AG10803 (cell line): ENCODE data around the gene MISP.
"Not testable (repeated sequence)": the region's sequence is repeated elsewhere in the genome, so short reads cannot be mapped to it uniquely, and the experiment has no call there.

ENCODE experiments used
- DNase-seq: peaks from one replicate; pipeline ENCODE4 v3.0.0; 2010; ENCODE audit warnings: low read depth
- H3K4me3 ChIP-seq: 2 replicates; pipeline ENCODE4 v1.5.1; 2011; ENCODE audit warnings: mild to moderate bottlenecking, low read length, control low read depth
- CTCF ChIP-seq: conservative IDR thresholded peaks from 2 replicates; pipeline ENCODE4 v1.5.1; 2011; ENCODE audit warnings: mild to moderate bottlenecking, low read length, control low read depth, inconsistent platforms

The MISP gene

GRCh38 chr19:742540-743075 is 8.3 kb upstream of the MISP start:
- no peak for DNase-seq
- no peak overlapping the region for H3K4me3 ChIP-seq
- no peak for TF ChIP-seq CTCF

DNA sequence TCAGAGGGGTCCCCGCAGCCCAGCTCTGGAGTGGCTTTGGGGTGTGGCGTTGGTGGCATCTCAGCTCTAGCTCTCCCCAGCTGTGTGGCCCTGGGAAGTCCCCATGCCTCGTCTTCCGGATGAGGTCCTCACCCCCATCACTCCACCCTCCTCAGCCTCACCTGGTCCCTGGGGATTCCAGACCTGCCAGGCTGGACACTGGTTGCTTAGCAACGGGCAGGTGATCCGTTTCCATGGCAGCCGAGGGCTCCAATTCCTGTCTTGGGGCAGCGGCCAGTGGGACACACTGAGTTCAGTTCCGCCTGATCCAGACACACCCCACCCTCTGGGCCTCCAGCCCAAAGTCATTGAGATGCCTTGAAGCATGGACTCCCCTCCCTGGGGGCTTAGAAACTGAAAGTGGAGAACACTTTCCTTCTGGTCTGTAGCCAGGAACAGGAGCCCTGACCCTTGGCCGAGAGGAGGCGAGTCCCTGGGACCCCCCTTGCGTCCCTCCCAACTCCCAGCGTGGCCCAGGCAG is 7.7 kb upstream of the MISP start:
- no peak overlapping the region for H3K4me3 ChIP-seq
- no peak for TF ChIP-seq CTCF
- no peak for DNase-seq

DNA sequence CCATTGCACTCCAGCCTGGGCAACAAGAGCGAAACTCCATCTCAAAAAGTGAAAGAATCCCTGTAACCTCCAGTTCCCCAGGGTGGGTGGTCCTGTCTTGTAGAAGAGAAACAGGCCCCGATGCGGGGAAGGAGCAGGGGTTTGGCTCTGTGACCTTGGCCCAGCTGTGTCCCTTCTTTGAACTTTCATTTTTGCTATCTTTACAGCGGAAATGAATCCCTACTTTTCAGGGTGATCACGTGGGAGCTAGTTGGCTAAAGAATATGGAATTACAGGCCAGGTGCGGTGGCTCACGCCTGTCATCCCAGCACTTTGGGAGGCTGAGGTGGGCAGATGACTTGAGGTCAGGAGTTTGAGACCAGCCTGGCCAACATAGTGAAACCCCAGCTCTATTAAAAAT is 5.8 kb upstream of the MISP start:
- not testable (repeated sequence) for DNase-seq, H3K4me3 ChIP-seq

GRCh38 chr19:746208-746819 is 4.6 kb upstream of the MISP start:
- H3K4me3 ChIP-seq = no peak overlapping the region
- TF ChIP-seq CTCF = no peak
- DNase-seq = no peak

DNA sequence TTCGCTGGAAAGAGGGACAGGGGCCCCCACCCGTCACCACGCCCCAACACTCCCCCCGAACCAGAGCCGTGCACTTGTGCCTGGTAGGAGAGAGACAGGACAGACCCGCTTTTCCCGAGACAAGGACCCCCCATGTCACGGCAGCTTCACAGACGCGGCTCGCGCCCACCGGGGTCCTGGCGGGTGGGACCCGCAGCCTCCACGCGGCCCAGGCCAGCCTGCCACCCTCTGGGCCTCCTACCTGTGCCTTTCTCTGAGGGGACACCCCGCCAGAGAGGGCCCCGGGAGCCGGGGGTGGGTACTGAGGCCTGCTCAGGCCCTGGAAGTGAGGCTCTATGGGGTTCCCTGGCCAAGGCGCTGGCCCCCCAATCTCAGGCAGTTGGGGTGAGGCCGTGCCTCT is 4.0 kb upstream of the MISP start:
- no peak overlapping the region for H3K4me3 ChIP-seq
- no peak for DNase-seq
- TF ChIP-seq CTCF = no peak

- no peak for DNase-seq
- no peak overlapping the region for H3K4me3 ChIP-seq
- no peak for TF ChIP-seq CTCF
Observed at GRCh38 chr19:747432-748273, 3.3 kb upstream of the MISP start.

- no peak overlapping the region for H3K4me3 ChIP-seq
- TF ChIP-seq CTCF = no peak
- no peak for DNase-seq
Observed at GRCh38 chr19:748274-748598, 2.7 kb upstream of the MISP start.
